IMR-90 (cell line): ENCODE data around the gene DBF4B.

Source experiments
- CEBPB ChIP-seq: IDR thresholded peaks from 2 replicates; pipeline ENCODE4 v1.6.1; 2012; ENCODE audit warnings: low read depth, low read length, improper control_type of control experiment
- FOS ChIP-seq: fragments of 150-350 bp; IDR thresholded peaks from 2 replicates; pipeline ENCODE4 v1.6.1; 2016; ENCODE audit warnings: low read depth, low read length
- POLR2A ChIP-seq: IDR thresholded peaks from 2 replicates; pipeline ENCODE4 v1.6.1; 2012; ENCODE audit warnings: mild to moderate bottlenecking, low read depth, low read length
- TF ChIP-seq, protein P1 (sequence below): conservative IDR thresholded peaks from 2 replicates; pipeline ENCODE4 v1.5.1; 2012; ENCODE audit warnings: mild to moderate bottlenecking, low read depth, low read length, improper control_type of control experiment
- TF ChIP-seq, protein P2 (sequence below): fragments of 150-350 bp; IDR thresholded peaks from 2 replicates; pipeline ENCODE4 v1.6.1; 2017; ENCODE audit warnings: mild to moderate bottlenecking, antibody characterized with exemption, low read length, low read depth

DNA sequence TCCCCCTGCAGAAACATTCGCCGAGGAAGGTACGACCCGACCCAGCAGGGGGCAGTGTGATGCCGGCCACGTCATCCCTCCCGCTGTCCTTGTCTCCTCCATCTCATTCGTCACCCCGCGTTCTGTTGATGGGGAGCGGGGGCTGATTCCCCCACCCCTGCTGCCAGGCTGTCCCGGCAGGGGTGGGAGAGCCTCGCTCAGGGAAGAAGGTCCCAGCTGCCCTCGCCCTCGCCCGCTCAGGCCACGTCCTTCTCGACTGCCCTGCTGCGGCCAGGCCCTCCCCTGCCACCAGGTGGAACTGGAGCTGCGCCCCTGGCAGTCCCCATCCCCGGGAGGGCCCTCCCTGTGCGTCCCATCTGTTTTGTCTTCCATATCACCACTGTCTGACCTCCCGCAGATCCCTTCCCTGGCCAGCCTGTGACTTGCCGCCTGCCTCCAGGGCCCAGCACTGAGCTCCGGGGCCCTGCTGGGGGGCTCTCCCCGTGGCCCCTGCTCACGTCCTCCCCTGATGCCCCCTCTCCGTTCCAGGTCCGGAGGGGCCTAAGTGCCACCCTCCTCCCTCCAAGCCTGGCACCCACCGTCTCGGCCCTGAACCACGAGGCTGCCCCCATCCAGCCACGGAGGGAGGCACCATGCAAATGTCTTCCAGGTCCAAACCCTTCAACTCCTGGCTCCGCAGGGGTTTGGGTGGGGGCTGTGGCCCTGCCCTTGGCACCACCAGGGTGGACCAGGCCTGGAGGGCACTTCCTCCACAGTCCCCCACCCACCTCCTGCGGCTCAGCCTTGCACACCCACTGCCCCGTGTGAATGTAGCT lies 71.0 kb downstream of the DBF4B start:
- TF ChIP-seq, protein P1, sequence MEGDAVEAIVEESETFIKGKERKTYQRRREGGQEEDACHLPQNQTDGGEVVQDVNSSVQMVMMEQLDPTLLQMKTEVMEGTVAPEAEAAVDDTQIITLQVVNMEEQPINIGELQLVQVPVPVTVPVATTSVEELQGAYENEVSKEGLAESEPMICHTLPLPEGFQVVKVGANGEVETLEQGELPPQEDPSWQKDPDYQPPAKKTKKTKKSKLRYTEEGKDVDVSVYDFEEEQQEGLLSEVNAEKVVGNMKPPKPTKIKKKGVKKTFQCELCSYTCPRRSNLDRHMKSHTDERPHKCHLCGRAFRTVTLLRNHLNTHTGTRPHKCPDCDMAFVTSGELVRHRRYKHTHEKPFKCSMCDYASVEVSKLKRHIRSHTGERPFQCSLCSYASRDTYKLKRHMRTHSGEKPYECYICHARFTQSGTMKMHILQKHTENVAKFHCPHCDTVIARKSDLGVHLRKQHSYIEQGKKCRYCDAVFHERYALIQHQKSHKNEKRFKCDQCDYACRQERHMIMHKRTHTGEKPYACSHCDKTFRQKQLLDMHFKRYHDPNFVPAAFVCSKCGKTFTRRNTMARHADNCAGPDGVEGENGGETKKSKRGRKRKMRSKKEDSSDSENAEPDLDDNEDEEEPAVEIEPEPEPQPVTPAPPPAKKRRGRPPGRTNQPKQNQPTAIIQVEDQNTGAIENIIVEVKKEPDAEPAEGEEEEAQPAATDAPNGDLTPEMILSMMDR, result peak; percentile 75
- TF ChIP-seq FOS, result 0 out of 2 replicates have a peak, but pooled peaks have one; percentile 32
- no peak for TF ChIP-seq CEBPB
- TF ChIP-seq POLR2A, result 0 out of 2 replicates have a peak, but pooled peaks have one; percentile 28
- TF ChIP-seq, protein P2, sequence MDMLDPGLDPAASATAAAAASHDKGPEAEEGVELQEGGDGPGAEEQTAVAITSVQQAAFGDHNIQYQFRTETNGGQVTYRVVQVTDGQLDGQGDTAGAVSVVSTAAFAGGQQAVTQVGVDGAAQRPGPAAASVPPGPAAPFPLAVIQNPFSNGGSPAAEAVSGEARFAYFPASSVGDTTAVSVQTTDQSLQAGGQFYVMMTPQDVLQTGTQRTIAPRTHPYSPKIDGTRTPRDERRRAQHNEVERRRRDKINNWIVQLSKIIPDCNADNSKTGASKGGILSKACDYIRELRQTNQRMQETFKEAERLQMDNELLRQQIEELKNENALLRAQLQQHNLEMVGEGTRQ, result no peak
